ENCODE measurements around the gene NONO.
"Not testable (repeated sequence)": the region's sequence is repeated elsewhere in the genome, so short reads cannot be mapped to it uniquely, and the experiment has no call there.

NONO gene

GRCh38 chrX:71291381-71291780 is 7.9 kb downstream of the NONO start:
- no peak for DNase-seq (ENCODE audit: low read depth)

DNA sequence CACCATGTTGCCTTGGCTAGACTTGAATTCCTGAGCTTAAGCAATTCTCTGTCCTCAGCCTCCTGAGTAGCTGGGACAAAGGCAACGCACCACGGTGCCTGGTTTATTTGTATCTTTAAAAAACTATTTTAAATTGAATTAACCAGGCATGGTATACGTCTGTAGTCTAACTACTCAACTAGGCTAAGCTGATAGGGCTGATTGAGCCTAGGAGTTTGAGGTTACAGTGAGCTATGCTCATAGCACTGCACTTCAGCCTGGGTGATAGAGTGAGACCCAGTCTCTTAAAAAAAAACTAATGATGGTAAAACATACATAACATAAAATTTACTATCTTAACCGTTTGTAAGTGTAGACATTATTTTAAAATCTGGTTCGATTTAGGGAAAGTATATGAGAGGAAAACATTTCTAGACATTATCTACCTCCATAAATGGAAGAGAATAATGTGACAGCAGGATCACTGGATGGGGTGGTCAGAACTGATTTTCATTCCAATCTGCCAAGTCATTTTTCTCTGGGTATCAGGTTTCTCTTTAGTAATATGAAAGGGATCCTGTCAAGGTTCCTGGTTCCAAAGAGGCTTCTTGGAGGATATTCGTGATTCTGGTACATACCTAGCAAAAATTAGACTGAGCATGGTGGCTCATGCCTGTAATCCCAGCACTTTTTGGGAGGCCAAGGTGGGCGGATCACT is 9.4 kb downstream of the NONO start:
- no peak for DNase-seq (ENCODE audit: low read depth)

- DNase-seq (ENCODE audit: low read depth), result no peak
Observed at GRCh38 chrX:71296806-71297205, 13.4 kb downstream of the NONO start.

GRCh38 chrX:71298119-71298518 is 14.7 kb downstream of the NONO start:
- no peak for DNase-seq (ENCODE audit: low read depth)

- not testable (repeated sequence) for DNase-seq (ENCODE audit: low read depth)
Observed at GRCh38 chrX:71300064-71300463, 16.6 kb downstream of the NONO start.

DNA sequence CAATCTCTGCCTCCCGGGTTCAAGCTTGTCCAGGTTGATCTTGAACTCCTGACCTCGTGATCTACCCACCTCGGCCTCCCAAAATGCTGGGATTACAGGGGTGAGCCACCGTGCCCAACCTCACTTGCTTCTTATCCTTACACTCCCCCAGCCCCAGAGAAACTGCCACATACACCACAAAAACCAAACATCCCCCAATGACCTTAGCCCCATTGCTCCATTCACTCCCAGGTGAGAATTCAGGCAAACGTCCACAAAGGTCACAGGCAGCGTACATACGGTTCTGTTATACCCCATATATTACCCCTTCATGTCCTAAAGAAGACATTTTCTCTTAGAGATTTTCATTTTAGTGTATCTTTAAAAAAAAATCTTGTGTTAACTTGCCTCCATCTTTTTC is 17.1 kb downstream of the NONO start:
- DNase-seq (ENCODE audit: low read depth), result not testable (repeated sequence)

DNA sequence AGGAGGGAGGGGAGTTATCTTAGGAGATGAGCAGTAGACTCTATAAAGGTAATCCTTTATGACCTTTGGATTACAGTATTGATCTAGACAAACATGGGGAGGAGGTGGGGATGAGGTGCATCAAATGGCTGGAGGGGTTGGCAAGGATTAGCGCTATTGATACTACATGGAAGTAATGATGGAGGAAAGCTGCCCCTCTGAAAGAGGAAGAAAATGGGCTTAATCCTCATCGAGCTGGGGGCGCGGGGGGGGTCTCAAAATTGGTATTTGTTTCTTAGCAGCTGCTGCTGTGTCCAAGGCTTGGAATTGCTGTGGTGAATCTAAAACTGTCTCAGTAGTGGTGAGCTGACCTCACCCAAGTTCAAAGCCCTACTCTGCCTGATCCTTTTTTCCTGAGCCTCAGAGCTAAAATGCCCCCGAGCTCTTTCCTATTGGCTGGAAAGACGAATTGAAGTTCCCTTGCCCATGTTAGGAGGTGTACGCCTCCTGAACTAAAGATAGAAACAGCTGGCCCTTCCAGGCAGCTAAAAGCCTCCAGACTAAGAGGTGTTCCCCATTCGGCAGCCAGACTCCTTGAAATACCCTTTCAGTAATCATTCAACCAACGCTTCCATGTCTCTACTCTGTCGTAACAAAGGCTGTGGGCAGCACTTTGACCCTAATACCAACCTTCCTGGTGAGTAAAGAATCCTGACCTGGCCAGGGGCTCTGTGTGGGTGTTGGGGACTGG is 17.9 kb downstream of the NONO start, which contains the start of gene ITGB1BP2:
TSS of gene ITGB1BP2 (plus strand) at position 556 of the 730 bp plus-strand sequence. CDS start at position 613, 57 bp downstream.
- DNase-seq (ENCODE audit: low read depth), result no peak

DNA sequence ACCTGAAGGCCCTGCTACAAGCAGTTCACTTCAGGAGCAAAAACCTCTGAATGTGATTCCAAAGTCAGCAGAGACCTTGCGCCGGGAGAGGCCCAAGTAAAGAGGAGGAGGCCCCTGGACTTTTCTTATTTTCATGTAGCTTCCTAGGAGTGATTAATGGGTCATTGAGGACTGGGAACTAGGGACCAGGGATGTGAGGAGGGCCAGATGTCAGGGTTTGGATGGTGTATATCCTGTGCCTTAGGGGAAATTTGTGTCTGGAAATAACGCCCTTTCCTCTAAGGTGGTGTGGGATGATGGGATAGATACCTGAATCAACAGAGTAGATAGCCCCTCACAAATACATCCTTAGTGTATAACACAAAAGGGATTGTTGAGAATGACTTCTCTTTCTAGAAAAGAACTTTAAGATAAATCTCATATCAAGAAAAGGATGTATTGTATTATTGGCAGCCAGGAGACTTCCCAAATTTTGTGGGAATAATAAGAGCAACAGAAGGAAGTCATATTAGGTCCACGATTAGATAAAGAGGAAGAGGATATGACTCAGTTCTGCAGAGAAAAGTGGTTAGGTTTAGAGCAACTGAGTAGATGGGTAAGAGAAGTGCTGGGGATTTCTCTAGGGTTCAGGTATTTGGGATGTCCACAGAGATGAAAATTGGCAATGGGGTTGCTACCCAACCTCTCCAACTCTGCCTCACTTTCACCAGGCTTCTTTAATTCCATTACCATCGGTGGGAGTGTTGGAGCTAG is 19.2 kb downstream of the NONO start:
- no peak for DNase-seq (ENCODE audit: low read depth)

DNA sequence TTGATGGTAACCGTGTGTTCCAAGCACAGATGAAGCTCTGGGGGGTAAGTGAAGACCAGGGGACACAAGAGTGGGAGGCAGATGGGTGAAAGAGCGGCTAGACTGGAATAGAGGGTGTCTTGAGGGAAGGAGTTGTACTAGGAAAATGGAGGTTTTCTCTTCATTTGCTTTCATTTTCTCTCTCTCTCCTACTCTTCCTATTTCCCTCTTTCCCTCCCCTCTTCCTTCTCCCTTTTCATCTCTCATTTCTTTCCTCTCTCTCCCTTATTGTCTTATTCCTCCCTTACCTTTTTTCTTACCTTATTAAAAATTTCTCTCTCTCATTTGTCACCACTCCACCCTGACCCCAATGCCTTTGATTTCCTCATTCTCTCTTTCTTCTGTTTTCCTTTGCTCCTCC is 21.1 kb downstream of the NONO start:
- DNase-seq (ENCODE audit: low read depth), result no peak

DNA sequence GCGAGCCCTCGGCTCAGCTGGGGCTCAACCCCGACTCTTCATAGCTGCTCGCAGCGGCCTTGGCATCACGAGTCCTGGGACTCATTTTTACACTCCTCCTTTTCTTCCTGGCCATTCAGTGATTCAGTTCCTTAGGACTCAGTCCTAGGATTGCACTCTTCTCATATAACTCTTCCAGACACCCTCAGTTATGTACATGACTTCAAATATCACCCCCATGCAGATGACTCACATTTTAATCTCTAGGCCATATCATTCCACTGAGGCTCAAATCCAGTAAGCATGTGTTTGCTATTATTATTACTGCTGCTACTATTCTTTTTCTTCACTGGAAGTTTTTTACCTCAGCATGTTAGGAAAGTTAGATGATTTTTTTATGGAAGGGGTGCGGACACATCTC is 32.5 kb downstream of the NONO start:
- no peak for DNase-seq (ENCODE audit: low read depth)

DNA sequence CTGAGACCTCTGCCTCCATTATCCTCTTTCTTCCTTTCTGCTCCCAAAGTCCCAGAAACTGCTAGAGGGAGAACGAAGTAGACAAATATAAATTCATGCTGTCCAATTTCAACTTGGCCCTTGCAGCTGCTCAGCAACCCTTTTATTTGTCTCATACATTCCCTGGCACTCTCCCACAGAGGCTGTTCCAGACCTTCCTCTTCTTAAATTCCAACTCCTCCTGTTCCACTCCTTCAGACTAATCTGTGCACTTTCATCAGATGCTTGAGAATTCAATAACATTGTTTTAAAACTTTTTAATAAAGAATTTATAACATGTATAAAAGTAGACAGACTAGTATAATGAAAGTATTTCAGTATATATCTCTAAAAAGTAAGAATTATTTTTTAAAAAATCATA is 33.5 kb downstream of the NONO start:
- not testable (repeated sequence) for DNase-seq (ENCODE audit: low read depth)

- no peak for DNase-seq (ENCODE audit: low read depth)
Observed at GRCh38 chrX:71320126-71320525, 36.7 kb downstream of the NONO start.

DNA sequence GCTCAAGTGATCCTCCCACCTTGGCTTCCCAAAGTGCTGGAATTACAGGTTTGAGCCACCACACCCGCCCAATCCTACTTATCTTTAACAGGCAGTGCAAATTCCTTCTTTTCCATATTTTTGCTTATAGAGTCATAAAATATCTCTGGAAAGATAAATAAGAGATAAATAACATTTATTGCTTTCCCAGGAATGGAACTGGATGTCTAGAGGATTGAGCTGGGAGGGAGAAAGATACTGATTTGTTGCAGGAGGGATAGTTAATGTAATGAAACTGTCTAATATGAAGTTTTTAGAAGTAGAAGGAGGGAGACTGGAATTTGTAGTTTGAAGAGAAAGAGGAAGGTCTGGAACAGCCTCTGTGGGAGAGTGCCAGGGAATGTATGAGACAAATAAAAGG is 38.3 kb downstream of the NONO start:
- DNase-seq (ENCODE audit: low read depth), result no peak

DNA sequence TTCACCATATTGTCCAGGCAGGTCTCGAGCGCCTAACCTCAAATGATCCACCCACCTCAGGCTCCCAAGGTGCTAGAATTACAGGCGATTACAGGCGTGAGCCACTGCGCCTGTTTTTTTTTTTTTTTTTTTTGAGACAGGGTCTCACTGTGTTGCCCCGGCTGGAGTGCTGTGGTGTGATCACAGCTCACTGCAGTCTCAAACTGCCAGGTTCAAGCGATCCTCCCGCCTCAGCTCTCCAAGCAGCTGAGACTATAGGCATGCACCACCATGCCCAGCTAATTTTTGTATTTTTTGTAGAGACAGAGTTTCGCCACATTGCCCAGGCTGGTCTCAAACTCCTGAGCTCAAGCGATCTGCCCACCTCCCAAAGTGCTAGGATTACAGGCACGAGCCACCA is 41.0 kb downstream of the NONO start:
- DNase-seq (ENCODE audit: low read depth), result not testable (repeated sequence)

DNA sequence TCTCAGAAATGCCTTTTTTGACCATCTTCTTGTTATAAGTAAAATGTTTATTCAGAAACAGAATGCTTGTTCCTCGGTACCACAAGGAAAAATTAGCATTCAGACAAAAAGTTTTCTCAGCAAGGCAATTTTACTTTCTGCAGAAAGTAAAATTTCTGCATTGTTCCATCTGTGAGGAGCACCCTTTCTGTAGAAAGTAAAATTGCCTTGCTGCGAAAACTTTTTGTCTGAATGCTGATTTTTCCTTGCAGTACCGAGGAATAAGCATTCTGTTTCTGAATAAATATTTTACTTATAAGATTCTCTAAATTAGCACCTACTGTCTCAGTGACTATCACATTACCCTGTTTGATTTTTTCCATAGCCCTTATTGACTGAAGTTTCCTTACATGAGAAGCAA is 43.0 kb downstream of the NONO start:
- no peak for DNase-seq (ENCODE audit: low read depth)

- DNase-seq (ENCODE audit: low read depth), result not testable (repeated sequence)
Observed at GRCh38 chrX:71349151-71349665, 65.8 kb downstream of the NONO start.

GRCh38 chrX:71349867-71350266 is 66.4 kb downstream of the NONO start:
- not testable (repeated sequence) for DNase-seq (ENCODE audit: low read depth)
